Heart left ventricle (tissue), 13 donors: ENCODE measurements around the gene RPL31.

ENCODE experiments used
- CTCF ChIP-seq, 12 donors: fragments of 200-600 bp; sonication (generic) in 4 of 12; IDR thresholded peaks; one replicate each; pipeline versions ENCODE4 v1.5.0 to v1.8.0; 2018 to 2022; ENCODE audit warnings: antibody characterized with exemption in 12 of 12, mild to moderate bottlenecking in 5 of 12
- POLR2A ChIP-seq, 2 donors: fragments of 450-650 bp; IDR thresholded peaks; one replicate each; pipeline ENCODE4 v1.6.1; 2017; ENCODE audit warnings: antibody characterized with exemption in 2 of 2, mild to moderate bottlenecking in 2 of 2, moderate library complexity in 2 of 2
- donor health status: ischemic (EF 13 %, LVEDD 7.1; RV severe dilation, severe dysfunction).
- donor health status: DM: no; HTN: yes; CAD: no.
- donor health status: DM: no; HTN: no; CAD: no.
- donor health status: ischemic (EF 25% LVEDD 6.9; RV normal size, moderate dysfunction).
- donor health status: ischemic (EF 25% LVEDD 5.7; RV mildly dilated, moderate dysfunction).
- donor health status: ischemic (EF 35%, LVEDD 5.7; RV mildly dilated, moderate dysfunction).
- donor health status: nonischemic (EF 11% LVEDD 7.7; RV severe dilation, severe dysfunction).
- donor health status: DM: yes; HTN: yes; CAD: no.
- donor health status: PGD.
- donor health status: ischemic (EF 29% LVEDD 5.4; RV normal size, mild dysfunction).
- donor health status: nonischemic (EF 23%, LVEDD 6.1; RV moderate dilation, normal function).

DNA sequence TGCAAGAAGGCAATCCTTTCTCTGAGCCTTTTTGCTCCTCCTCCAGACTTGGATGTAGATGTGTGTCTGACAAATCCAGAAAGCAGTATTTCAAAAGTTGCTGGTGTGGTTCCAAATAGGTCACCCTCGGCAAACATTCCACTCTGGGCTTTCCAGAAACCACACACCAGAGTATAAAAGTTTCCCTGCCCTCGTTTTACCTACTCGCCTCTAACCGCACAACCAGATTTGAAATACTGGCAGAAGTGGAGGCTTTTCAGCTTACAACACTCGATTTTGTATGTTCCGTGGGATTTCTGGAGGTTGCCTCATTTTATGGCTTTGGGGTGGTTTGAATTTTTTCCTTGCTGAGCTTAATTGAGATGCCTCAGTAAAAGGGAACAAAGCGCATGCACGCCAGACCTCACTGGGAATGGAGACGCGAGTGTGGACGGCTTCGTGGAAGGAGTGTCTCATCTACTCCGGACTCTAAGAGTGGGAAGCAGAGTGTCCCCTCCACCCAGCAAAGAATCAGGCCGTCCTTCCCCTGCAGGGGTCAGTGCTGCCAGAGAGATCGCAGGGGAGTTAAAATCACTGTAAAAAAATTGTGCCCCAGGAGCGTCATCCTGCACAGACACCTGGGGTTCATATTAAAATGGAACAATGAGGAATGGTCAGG is 44.0 kb upstream of the RPL31 start:
- TF ChIP-seq CTCF (IDR thresholded peaks at IDR 0.05) (no peak), POLR2A (IDR thresholded peaks at IDR 0.05) (no peak)
